HEK293 (cell line): ENCODE data around the gene LHX5.

ENCODE experiments used
- CTCF ChIA-PET: fragments of 350-600 bp; formaldehyde crosslinking; extraction: SDS; loops from one replicate; lab custom pipeline; 2021; ENCODE audit warnings: antibody characterized with exemption; lab: Yijun Ruan, JAX
- POLR2A ChIA-PET: fragments of 300-600 bp; formaldehyde crosslinking; extraction: SDS; loops from one replicate; lab custom pipeline; 2020; ENCODE audit warnings: antibody characterized with exemption, inconsistent platforms; lab: Yijun Ruan, JAX
- H3K27ac ChIP-seq: fragments of 200-500 bp; sonication (Bioruptor generic); 2 replicates; pipeline ENCODE4 v1.5.1; 2014; ENCODE audit warnings: low read depth, low read length, control low read depth, inconsistent platforms; ENCODE audit errors: extremely low read depth
- H3K36me3 ChIP-seq, 2 experiments: fragments of 200-500 bp in 1 of 2; sonication (Bioruptor generic) in 1 of 2; 1 replicate in 1 of 2; 2 replicates in 1 of 2; pipeline ENCODE4 v1.5.1; 2014 to 2017; ENCODE audit warnings: inconsistent platforms in 2 of 2, low read length in 2 of 2; ENCODE audit not compliant: control insufficient read depth in 2 of 2, insufficient read depth in 1 of 2
- H3K4me1 ChIP-seq: fragments of 200-500 bp; sonication (Bioruptor generic); 2 replicates; pipeline ENCODE4 v1.5.1; 2014; ENCODE audit warnings: mild to moderate bottlenecking, low read length, inconsistent platforms; ENCODE audit not compliant: control insufficient read depth, insufficient read depth
- H3K4me3 ChIP-seq: 2 replicates; pipeline ENCODE4 v1.5.1; 2011; ENCODE audit warnings: low read depth, mild to moderate bottlenecking, control low read depth, low read length, moderate library complexity
- H3K9me3 ChIP-seq: fragments of 200-500 bp; sonication (Bioruptor generic); 2 replicates; pipeline ENCODE4 v1.5.1; 2014; ENCODE audit warnings: low read depth, low read length, inconsistent platforms; ENCODE audit not compliant: control insufficient read depth, insufficient read depth
- KLF9 ChIP-seq: fragments of 450-650 bp; formaldehyde crosslinking; IDR thresholded peaks from 2 replicates; pipeline ENCODE4 v1.5.1; 2016; ENCODE audit warnings: missing biosample characterization, missing genetic modification characterization, low read depth
- MYNN ChIP-seq: fragments of 450-650 bp; formaldehyde crosslinking; IDR thresholded peaks from 2 replicates; pipeline ENCODE4 v1.5.1; 2016; ENCODE audit warnings: missing biosample characterization, missing genetic modification characterization, borderline replicate concordance
- SALL2 ChIP-seq: fragments of 450-650 bp; formaldehyde crosslinking; IDR thresholded peaks from 2 replicates; pipeline ENCODE4 v1.5.0; 2017; ENCODE audit warnings: missing biosample characterization, mild to moderate bottlenecking, missing genetic modification characterization, borderline replicate concordance
- ZBTB1 ChIP-seq: fragments of 450-650 bp; formaldehyde crosslinking; IDR thresholded peaks from 2 replicates; pipeline ENCODE4 v1.5.1; 2016; ENCODE audit warnings: missing biosample characterization, missing genetic modification characterization
- ZFP41 ChIP-seq: fragments of 450-650 bp; formaldehyde crosslinking; IDR thresholded peaks from 2 replicates; pipeline ENCODE4 v1.5.1; 2016; ENCODE audit warnings: missing biosample characterization, missing genetic modification characterization, borderline replicate concordance
- ZNF10 ChIP-seq: fragments of 450-650 bp; formaldehyde crosslinking; IDR thresholded peaks from 2 replicates; pipeline ENCODE4 v1.5.1; 2017; ENCODE audit warnings: missing biosample characterization, missing genetic modification characterization
- ZNF133 ChIP-seq: fragments of 450-650 bp; formaldehyde crosslinking; IDR thresholded peaks from 2 replicates; pipeline ENCODE4 v1.5.1; 2016; ENCODE audit warnings: missing biosample characterization, missing genetic modification characterization
- ZNF146 ChIP-seq: fragments of 450-650 bp; formaldehyde crosslinking; IDR thresholded peaks from 2 replicates; pipeline ENCODE4 v1.5.1; 2016; ENCODE audit warnings: missing biosample characterization, missing genetic modification characterization
- ZNF585B ChIP-seq: fragments of 450-650 bp; formaldehyde crosslinking; IDR thresholded peaks from 2 replicates; pipeline ENCODE4 v1.5.1; 2016; ENCODE audit warnings: missing biosample characterization, missing genetic modification characterization
- ZXDB ChIP-seq: fragments of 450-650 bp; formaldehyde crosslinking; IDR thresholded peaks from 2 replicates; pipeline ENCODE4 v1.5.1; 2016; ENCODE audit warnings: missing biosample characterization, missing genetic modification characterization
- TF ChIP-seq, protein P1 (sequence below): fragments of 450-650 bp; formaldehyde crosslinking; IDR thresholded peaks from 2 replicates; pipeline ENCODE4 v1.5.1; 2016; ENCODE audit warnings: missing biosample characterization, missing genetic modification characterization
- TF ChIP-seq, protein P2 (sequence below): fragments of 450-650 bp; formaldehyde crosslinking; IDR thresholded peaks from 2 replicates; pipeline ENCODE4 v1.5.1; 2016; ENCODE audit warnings: missing biosample characterization, missing genetic modification characterization, borderline replicate concordance
- TF ChIP-seq, protein P3 (sequence below): fragments of 450-650 bp; formaldehyde crosslinking; IDR thresholded peaks from 2 replicates; pipeline ENCODE4 v1.5.1; 2016; ENCODE audit warnings: missing biosample characterization, missing genetic modification characterization
- TF ChIP-seq, protein P4 (sequence below): fragments of 450-650 bp; formaldehyde crosslinking; IDR thresholded peaks from 2 replicates; pipeline ENCODE4 v1.5.1; 2017; ENCODE audit warnings: missing biosample characterization, missing genetic modification characterization
- TF ChIP-seq, protein P5 (sequence below): fragments of 450-650 bp; formaldehyde crosslinking; IDR thresholded peaks from 2 replicates; pipeline ENCODE4 v1.5.1; 2016; ENCODE audit warnings: missing biosample characterization, missing genetic modification characterization
- TF ChIP-seq, protein P6 (sequence below): fragments of 450-650 bp; formaldehyde crosslinking; IDR thresholded peaks from 2 replicates; pipeline ENCODE4 v1.5.1; 2016; ENCODE audit warnings: missing biosample characterization, missing genetic modification characterization

The LHX5 gene

DNA sequence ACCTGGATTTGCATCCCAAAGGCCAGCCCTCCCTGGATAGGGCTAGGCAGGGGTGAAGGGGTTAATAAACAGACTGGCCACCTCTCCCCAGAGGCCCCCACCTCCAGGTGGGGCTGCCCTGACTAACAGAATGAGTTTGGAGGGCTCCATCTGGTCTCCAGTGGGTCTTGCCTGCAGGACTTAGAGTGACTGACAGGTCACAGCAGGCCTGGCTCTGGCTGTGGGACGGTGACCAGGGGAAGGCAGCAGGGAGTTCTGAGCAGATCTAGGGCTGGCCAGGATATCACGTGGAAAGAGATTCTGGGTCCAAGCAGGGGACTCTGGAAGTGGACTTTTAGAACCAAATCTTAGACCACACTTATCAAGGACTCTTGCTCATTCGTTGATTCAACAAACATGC is 40.9 kb upstream of the LHX5 start:
- H3K4me3 ChIP-seq, result no peak overlapping the region
- TF ChIP-seq, protein P1, sequence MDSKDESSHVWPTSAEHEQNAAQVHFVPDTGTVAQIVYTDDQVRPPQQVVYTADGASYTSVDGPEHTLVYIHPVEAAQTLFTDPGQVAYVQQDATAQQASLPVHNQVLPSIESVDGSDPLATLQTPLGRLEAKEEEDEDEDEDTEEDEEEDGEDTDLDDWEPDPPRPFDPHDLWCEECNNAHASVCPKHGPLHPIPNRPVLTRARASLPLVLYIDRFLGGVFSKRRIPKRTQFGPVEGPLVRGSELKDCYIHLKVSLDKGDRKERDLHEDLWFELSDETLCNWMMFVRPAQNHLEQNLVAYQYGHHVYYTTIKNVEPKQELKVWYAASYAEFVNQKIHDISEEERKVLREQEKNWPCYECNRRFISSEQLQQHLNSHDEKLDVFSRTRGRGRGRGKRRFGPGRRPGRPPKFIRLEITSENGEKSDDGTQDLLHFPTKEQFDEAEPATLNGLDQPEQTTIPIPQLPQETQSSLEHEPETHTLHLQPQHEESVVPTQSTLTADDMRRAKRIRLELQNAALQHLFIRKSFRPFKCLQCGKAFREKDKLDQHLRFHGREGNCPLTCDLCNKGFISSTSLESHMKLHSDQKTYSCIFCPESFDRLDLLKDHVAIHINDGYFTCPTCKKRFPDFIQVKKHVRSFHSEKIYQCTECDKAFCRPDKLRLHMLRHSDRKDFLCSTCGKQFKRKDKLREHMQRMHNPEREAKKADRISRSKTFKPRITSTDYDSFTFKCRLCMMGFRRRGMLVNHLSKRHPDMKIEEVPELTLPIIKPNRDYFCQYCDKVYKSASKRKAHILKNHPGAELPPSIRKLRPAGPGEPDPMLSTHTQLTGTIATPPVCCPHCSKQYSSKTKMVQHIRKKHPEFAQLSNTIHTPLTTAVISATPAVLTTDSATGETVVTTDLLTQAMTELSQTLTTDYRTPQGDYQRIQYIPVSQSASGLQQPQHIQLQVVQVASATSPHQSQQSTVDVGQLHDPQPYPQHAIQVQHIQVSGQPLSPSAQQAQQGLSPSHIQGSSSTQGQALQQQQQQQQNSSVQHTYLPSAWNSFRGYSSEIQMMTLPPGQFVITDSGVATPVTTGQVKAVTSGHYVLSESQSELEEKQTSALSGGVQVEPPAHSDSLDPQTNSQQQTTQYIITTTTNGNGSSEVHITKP, result no peak
- TF ChIP-seq ZNF10 (tag by site-specific recombination) (no peak), ZXDB (no peak)
- TF ChIP-seq, protein P2, sequence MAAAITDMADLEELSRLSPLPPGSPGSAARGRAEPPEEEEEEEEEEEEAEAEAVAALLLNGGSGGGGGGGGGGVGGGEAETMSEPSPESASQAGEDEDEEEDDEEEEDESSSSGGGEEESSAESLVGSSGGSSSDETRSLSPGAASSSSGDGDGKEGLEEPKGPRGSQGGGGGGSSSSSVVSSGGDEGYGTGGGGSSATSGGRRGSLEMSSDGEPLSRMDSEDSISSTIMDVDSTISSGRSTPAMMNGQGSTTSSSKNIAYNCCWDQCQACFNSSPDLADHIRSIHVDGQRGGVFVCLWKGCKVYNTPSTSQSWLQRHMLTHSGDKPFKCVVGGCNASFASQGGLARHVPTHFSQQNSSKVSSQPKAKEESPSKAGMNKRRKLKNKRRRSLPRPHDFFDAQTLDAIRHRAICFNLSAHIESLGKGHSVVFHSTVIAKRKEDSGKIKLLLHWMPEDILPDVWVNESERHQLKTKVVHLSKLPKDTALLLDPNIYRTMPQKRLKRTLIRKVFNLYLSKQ, result no peak
- TF ChIP-seq, all 188 proteins: peak for 0
- ChIA-PET POLR2A (no interaction called here), CTCF (no interaction called here)
- Histone ChIP-seq H3K9me3 (no peaks in the 10 kb centered on the region), H3K4me1 (no peaks in the 10 kb centered on the region), H3K27ac (no peak overlapping the region), H3K36me3 (no peaks in the 10 kb centered on the region)

DNA sequence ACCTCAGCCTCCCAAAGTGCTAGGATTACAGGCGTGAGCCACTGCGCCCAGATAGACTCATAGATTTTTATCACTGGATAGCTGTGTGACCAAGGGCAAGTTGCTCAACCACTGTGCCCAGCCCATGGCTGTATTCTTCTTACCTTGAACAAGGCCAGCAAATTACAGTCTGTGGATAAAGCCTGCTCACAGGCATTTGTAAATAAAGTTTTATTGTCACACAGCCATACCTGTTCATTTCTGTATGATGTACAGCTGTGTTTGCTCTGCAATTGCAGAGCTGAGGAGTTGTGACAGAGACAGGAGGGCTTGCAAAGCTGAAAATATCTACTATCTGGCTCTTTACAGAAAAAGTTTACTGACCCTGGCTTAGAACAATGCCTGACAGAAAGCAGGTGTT is 35.2 kb upstream of the LHX5 start:
- H3K9me3 ChIP-seq, result no peaks in the 10 kb centered on the region
- no peak for TF ChIP-seq ZNF585B (tag by site-specific recombination)
- no peak overlapping the region for H3K4me3 ChIP-seq
- ChIA-PET CTCF (no interaction called here), POLR2A (no interaction called here)
- no peak overlapping the region for H3K27ac ChIP-seq
- H3K4me1 ChIP-seq, result no peaks in the 10 kb centered on the region
- no peaks in the 10 kb centered on the region for H3K36me3 ChIP-seq

DNA sequence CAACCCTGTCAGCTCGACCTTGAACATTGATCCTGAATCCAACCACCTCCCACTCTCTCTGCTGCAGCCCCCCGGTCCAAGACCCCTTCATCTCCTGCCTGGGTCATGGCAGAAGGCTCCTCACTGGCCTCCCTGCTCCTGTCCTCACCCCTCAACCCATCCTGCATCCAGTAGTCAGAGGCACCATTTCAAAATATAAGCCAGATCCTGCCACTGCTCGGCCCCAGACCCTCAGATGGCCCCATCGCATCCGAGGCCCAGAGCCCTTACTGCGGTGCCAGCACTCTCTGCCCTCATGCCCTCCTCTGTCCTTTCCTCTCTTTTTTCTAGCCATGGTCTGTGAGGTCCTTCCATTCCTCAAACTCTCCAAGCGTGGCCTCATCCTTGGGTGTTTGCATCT is 34.3 kb upstream of the LHX5 start:
- Histone ChIP-seq H3K4me3 (no peak overlapping the region), H3K27ac (no peak overlapping the region), H3K36me3 (no peaks in the 10 kb centered on the region), H3K9me3 (no peaks in the 10 kb centered on the region), H3K4me1 (no peaks in the 10 kb centered on the region)
- POLR2A ChIA-PET, result no interaction called here
- TF ChIP-seq KLF9 (tag by site-specific recombination) (no peak), MYNN (tag by site-specific recombination) (peak; percentile 80)
- CTCF ChIA-PET, result no interaction called here

DNA sequence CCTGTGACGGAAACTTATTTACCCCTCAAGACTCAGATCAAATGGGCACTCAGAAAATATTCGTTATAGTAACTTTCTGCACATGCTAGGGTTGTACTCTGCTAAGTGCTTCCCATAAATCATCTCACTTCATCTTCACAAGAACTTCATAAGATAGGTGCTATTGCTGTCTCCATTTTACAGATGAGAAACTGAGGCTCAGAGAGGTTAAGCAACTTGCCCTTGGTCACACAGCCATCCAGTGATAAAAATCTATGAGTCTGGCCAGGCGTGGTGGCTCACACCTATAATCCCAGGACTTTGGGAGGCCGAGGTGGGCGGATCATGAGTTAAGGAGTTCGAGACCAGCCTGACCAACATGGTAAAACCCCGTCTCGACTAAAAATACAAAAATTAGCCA is 33.2 kb upstream of the LHX5 start:
- Histone ChIP-seq H3K9me3 (no peaks in the 10 kb centered on the region), H3K4me3 (no peak overlapping the region), H3K4me1 (no peaks in the 10 kb centered on the region), H3K36me3 (no peaks in the 10 kb centered on the region), H3K27ac (no peak overlapping the region)
- ChIA-PET POLR2A (no interaction called here), CTCF (interaction anchor here (0.6 kb wide), 1 partner anchor 98 kb away, joined by 5 read pairs; no protein-coding TSS in a partner anchor)
- TF ChIP-seq, protein P3, sequence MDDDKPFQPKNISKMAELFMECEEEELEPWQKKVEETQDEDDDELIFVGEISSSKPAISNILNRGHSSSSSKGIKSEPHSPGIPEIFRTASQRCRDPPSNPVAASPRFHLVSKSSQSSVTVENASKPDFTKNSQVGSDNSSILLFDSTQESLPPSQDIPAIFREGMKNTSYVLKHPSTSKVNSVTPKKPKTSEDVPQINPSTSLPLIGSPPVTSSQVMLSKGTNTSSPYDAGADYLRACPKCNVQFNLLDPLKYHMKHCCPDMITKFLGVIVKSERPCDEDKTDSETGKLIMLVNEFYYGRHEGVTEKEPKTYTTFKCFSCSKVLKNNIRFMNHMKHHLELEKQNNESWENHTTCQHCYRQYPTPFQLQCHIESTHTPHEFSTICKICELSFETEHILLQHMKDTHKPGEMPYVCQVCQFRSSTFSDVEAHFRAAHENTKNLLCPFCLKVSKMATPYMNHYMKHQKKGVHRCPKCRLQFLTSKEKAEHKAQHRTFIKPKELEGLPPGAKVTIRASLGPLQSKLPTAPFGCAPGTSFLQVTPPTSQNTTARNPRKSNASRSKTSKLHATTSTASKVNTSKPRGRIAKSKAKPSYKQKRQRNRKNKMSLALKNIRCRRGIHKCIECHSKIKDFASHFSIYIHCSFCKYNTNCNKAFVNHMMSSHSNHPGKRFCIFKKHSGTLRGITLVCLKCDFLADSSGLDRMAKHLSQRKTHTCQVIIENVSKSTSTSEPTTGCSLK (tag by site-specific recombination), result no peak
- TF ChIP-seq SALL2 (tag by site-specific recombination), result no peak
- TF ChIP-seq, protein P4, sequence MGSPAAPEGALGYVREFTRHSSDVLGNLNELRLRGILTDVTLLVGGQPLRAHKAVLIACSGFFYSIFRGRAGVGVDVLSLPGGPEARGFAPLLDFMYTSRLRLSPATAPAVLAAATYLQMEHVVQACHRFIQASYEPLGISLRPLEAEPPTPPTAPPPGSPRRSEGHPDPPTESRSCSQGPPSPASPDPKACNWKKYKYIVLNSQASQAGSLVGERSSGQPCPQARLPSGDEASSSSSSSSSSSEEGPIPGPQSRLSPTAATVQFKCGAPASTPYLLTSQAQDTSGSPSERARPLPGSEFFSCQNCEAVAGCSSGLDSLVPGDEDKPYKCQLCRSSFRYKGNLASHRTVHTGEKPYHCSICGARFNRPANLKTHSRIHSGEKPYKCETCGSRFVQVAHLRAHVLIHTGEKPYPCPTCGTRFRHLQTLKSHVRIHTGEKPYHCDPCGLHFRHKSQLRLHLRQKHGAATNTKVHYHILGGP (tag by site-specific recombination), result no peak
- TF ChIP-seq ZFP41 (tag by site-specific recombination), result no peak
- TF ChIP-seq ZNF146 (tag by site-specific recombination), result no peak
- TF ChIP-seq ZNF133 (tag by site-specific recombination), result no peak
- TF ChIP-seq, protein P5, sequence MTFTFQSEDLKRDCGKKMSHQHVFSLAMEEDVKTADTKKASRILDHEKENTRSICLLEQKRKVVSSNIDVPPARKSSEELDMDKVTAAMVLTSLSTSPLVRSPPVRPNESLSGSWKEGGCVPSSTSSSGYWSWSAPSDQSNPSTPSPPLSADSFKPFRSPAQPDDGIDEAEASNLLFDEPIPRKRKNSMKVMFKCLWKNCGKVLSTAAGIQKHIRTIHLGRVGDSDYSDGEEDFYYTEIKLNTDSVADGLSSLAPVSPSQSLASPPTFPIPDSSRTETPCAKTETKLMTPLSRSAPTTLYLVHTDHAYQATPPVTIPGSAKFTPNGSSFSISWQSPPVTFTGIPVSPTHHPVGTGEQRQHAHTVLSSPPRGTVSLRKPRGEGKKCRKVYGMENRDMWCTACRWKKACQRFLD (tag by site-specific recombination), result no peak
- TF ChIP-seq, protein P6, sequence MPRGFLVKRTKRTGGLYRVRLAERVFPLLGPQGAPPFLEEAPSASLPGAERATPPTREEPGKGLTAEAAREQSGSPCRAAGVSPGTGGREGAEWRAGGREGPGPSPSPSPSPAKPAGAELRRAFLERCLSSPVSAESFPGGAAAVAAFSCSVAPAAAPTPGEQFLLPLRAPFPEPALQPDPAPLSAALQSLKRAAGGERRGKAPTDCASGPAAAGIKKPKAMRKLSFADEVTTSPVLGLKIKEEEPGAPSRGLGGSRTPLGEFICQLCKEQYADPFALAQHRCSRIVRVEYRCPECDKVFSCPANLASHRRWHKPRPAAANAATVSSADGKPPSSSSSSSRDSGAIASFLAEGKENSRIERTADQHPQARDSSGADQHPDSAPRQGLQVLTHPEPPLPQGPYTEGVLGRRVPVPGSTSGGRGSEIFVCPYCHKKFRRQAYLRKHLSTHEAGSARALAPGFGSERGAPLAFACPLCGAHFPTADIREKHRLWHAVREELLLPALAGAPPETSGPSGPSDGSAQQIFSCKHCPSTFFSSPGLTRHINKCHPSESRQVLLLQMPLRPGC, result no peak
- no peak for TF ChIP-seq ZBTB1 (tag by site-specific recombination)
